ENCODE results near the gene ARSK. TPM values are rescaled to one million over a fixed set of nuclear protein-coding genes. Genes with fewer than 3 reads are reported as not detected.

ARSK gene
- total RNA-seq, 1 donor from 2014 or later, result 9.1 TPM

- no peak for TF ChIP-seq POLR2AphosphoS5 (IDR thresholded peaks at IDR 0.05; ENCODE audit: insufficient read depth in 1 of 2, low read depth in 1 of 2)
- TF ChIP-seq CTCF (IDR thresholded peaks at IDR 0.05), result no peak
- TF ChIP-seq POLR2A (IDR thresholded peaks at IDR 0.05), result no peak
- intact Hi-C loops (cut with DNase I), result no loop called here
- no peak for DNase-seq (ENCODE audit: extremely low spot score in 2 of 2)
- no peaks in the 10 kb centered on the region for H3K9me3 ChIP-seq
- H3K27ac ChIP-seq, result no peak overlapping the region
- H3K36me3 ChIP-seq, result no peaks in the 10 kb centered on the region
- no peak overlapping the region for H3K4me3 ChIP-seq
- no peaks in the 10 kb centered on the region for H3K27me3 ChIP-seq
- peaks cover 21% of the 10 kb centered on the region for H3K4me1 ChIP-seq
Observed at GRCh38 chr5:95617057-95617456, 62.2 kb downstream of the ARSK start.

- TF ChIP-seq POLR2A (IDR thresholded peaks at IDR 0.05) (no peak), POLR2AphosphoS5 (IDR thresholded peaks at IDR 0.05; ENCODE audit: insufficient read depth in 1 of 2, low read depth in 1 of 2) (no peak), CTCF (IDR thresholded peaks at IDR 0.05) (no peak)
- Histone ChIP-seq H3K27me3 (no peaks in the 10 kb centered on the region), H3K9me3 (no peaks in the 10 kb centered on the region), H3K4me1 (peaks cover 21% of the 10 kb centered on the region), H3K36me3 (no peaks in the 10 kb centered on the region), H3K4me3 (no peak overlapping the region), H3K27ac (no peak overlapping the region)
- no peak for DNase-seq (ENCODE audit: extremely low spot score in 2 of 2)
- intact Hi-C loops (cut with DNase I), result no loop called here
Observed at GRCh38 chr5:95619096-95619495, 64.2 kb downstream of the ARSK start.

- no peak for TF ChIP-seq CTCF (IDR thresholded peaks at IDR 0.05)
- TF ChIP-seq POLR2AphosphoS5 (IDR thresholded peaks at IDR 0.05; ENCODE audit: insufficient read depth in 1 of 2, low read depth in 1 of 2), result no peak
- DNase-seq (ENCODE audit: extremely low spot score in 2 of 2), result no peak
- Histone ChIP-seq H3K27ac (no peak overlapping the region), H3K9me3 (no peaks in the 10 kb centered on the region), H3K4me3 (peak overlapping the region; percentile 56 to 66), H3K27me3 (no peaks in the 10 kb centered on the region), H3K36me3 (no peaks in the 10 kb centered on the region), H3K4me1 (peaks cover 21% of the 10 kb centered on the region)
- intact Hi-C loops (cut with DNase I), result loop anchor here (10.0 kb wide), 1 partner anchor 65 kb away; the partner anchor contains the start of genes ARSK and SKIC3
Observed at GRCh38 chr5:95619514-95620029, 64.7 kb downstream of the ARSK start.

GRCh38 chr5:95620030-95620869, 65.3 kb downstream of the ARSK start, which contains the start of gene GPR150:
TSS of gene GPR150 (plus strand) at chr5:95620087. CDS start at chr5:95620276, 189 bp downstream.
- no peak for DNase-seq (ENCODE audit: extremely low spot score in 2 of 2)
- no peaks in the 10 kb centered on the region for H3K27me3 ChIP-seq
- peak within 1 kb of the TSS; percentile 19 for H3K27ac ChIP-seq
- no peaks in the 10 kb centered on the region for H3K36me3 ChIP-seq
- intact Hi-C loops (cut with DNase I), result loop anchor here (10.0 kb wide), 1 partner anchor 65 kb away; the partner anchor contains the start of genes ARSK and SKIC3
- H3K4me1 ChIP-seq, result peaks cover 21% of the 10 kb centered on the region
- H3K4me3 ChIP-seq, result peak within 1 kb of the TSS; percentile 56 to 66
- H3K9me3 ChIP-seq, result no peaks in the 10 kb centered on the region
- TF ChIP-seq CTCF (IDR thresholded peaks at IDR 0.05) (no peak), POLR2AphosphoS5 (IDR thresholded peaks at IDR 0.05; ENCODE audit: insufficient read depth in 1 of 2, low read depth in 1 of 2) (no peak), POLR2A (IDR thresholded peaks at IDR 0.05) (no peak)
